ENCODE results near the gene SLC43A2. TPM values are rescaled to one million over a fixed set of nuclear protein-coding genes. Genes with fewer than 3 reads are reported as not detected.
A peak's percentile ranks its signal among the peaks of the same experiment; 100 is the strongest.

SLC43A2 gene
- total and polyA plus RNA-seq, 2 of the 13 experiments (the other 11 are each of a cell fraction or from before 2014, with no cell fraction given) = 7.3 to 20.0 TPM

- peak; percentile 79 for TF ChIP-seq ZNF652 (CRISPR knock-in tag; IDR thresholded peaks at IDR 0.05; ENCODE audit: borderline replicate concordance, low read depth)
- TF ChIP-seq THAP11 (CRISPR knock-in tag; IDR thresholded peaks at IDR 0.05) = no peak
- FAIRE-seq (no peak), DNase-seq (ENCODE audit: low spot score) (no peak), ATAC-seq (peak; percentile 8; the same call in 1 of the 3 replicates)
- Histone ChIP-seq H3K4me3 (replicated peaks in 1 of 3; ENCODE audit: insufficient read depth in 1 of 3, low read depth in 2 of 3, low read length in 3 of 3) (no peak overlapping the region), H3K27me3 (ENCODE audit: control insufficient read depth in 1 of 2, insufficient read depth in 2 of 2, low read length in 2 of 2) (peaks cover 10 to 14% of the 10 kb centered on the region in 2 experiments; a peak in 3 of 5 replicates), H3K9ac (ENCODE audit: insufficient read depth, low read depth, low read length) (no peak overlapping the region), H3K36me3 (replicated peaks in 1 of 2; ENCODE audit: control insufficient read depth in 1 of 2, insufficient read depth in 2 of 2, low read length in 2 of 2) (no peaks in the 10 kb centered on the region), H4K20me1 (ENCODE audit: insufficient read depth, low read length) (no peaks in the 10 kb centered on the region), H2AFZ (ENCODE audit: low read length) (no peak overlapping the region), H3K4me1 (ENCODE audit: insufficient read depth, low read length) (peaks cover 50% of the 10 kb centered on the region), H3K79me2 (ENCODE audit: insufficient read depth, low read length) (no peaks in the 10 kb centered on the region), H3K27ac (ENCODE audit: extremely low read length, insufficient read depth, low read length) (no peak overlapping the region), H3K4me2 (ENCODE audit: low read depth, low read length) (peak overlapping the region; percentile 2; the same call in 1 of the 2 replicates), H3K9me3 (ENCODE audit: low read length) (no peaks in the 10 kb centered on the region)
- BruUV-seq (replicated peaks) = no TSS peak
- 31% methylated on average over 18 of the region's 27 CpGs for WGBS (ENCODE audit: low lambda C conversion rate)
- ChIA-PET CTCF (ENCODE audit: low intra/inter-chr PET ratio, low total read pairs) (no interaction called here), POLR2A (no interaction called here)
- in situ Hi-C loops (cut with HindIII; ENCODE audit: extremely low pct_ligation_motif_present, low pct_unique_long_range_greater_than_20kb) (no loop called here), intact Hi-C loops (cut with micrococcal nuclease; ENCODE audit: unreplicated experiment) (no loop called here)
Measured at GRCh38 chr17:1568950-1569810, 59.5 kb downstream of the SLC43A2 start.

GRCh38 chr17:1566505-1567199, 62.0 kb downstream of the SLC43A2 start:
- ATAC-seq = no peak
- no peak for DNase-seq (ENCODE audit: low spot score)
- in situ Hi-C loops (cut with HindIII; ENCODE audit: extremely low pct_ligation_motif_present, low pct_unique_long_range_greater_than_20kb) (no loop called here), intact Hi-C loops (cut with micrococcal nuclease; ENCODE audit: unreplicated experiment) (no loop called here)
- Histone ChIP-seq H3K9me3 (ENCODE audit: low read length) (no peaks in the 10 kb centered on the region), H3K36me3 (replicated peaks in 1 of 2; ENCODE audit: control insufficient read depth in 1 of 2, insufficient read depth in 2 of 2, low read length in 2 of 2) (no peaks in the 10 kb centered on the region), H3K27ac (ENCODE audit: extremely low read length, insufficient read depth, low read length) (no peak overlapping the region), H3K4me3 (replicated peaks in 1 of 3; ENCODE audit: insufficient read depth in 1 of 3, low read depth in 2 of 3, low read length in 3 of 3) (peak overlapping the region; percentile 23 to 52 (median 37)), H3K27me3 (ENCODE audit: control insufficient read depth in 1 of 2, insufficient read depth in 2 of 2, low read length in 2 of 2) (peaks cover 9 to 18% of the 10 kb centered on the region in 2 experiments; a peak in 3 of 5 replicates), H3K79me2 (ENCODE audit: insufficient read depth, low read length) (peaks cover 1% of the 10 kb centered on the region), H3K4me2 (ENCODE audit: low read depth, low read length) (peak overlapping the region; percentile 80), H3K4me1 (ENCODE audit: insufficient read depth, low read length) (peaks cover 46% of the 10 kb centered on the region), H2AFZ (ENCODE audit: low read length) (peak overlapping the region; percentile 100), H4K20me1 (ENCODE audit: insufficient read depth, low read length) (no peaks in the 10 kb centered on the region), H3K9ac (ENCODE audit: insufficient read depth, low read depth, low read length) (peak overlapping the region; percentile 59)
- 39% methylated on average over 14 of the region's 14 CpGs for WGBS (ENCODE audit: low lambda C conversion rate)
- no peak for FAIRE-seq
- POLR2A ChIA-PET = interaction anchor here (0.7 to 0.9 kb wide), 2 partner anchors 16 to 31 kb away, joined by 3 read pairs; no protein-coding TSS in a partner anchor
- no TSS peak for BruUV-seq (replicated peaks)
- CTCF ChIA-PET (ENCODE audit: low intra/inter-chr PET ratio, low total read pairs) = no interaction called here
- TF ChIP-seq GABPA (IDR thresholded peaks at IDR 0.05; ENCODE audit: low read depth, low read length) (no peak), GABPA (CRISPR knock-in tag; IDR thresholded peaks at IDR 0.05; ENCODE audit: low read depth) (peak; percentile 33; the same call in 1 of the 2 replicates), ZNF7 (CRISPR knock-in tag; IDR thresholded peaks at IDR 0.05) (peak; percentile 25; the same call in 1 of the 2 replicates), ZBTB40 (IDR thresholded peaks at IDR 0.05) (peak; percentile 19; the same call in 1 of the 2 replicates), ZBTB40 (CRISPR knock-in tag; IDR thresholded peaks at IDR 0.05) (no peak)

Measured in HepG2 (cell line).